ENCODE results near the gene SPOCD1. TPM values are rescaled to one million over a fixed set of nuclear protein-coding genes. Genes with fewer than 3 reads are reported as not detected.

The SPOCD1 gene
- total and polyA plus RNA-seq, 8 donors = 0.06 to 0.69 (median 0.16) TPM; not detected in 4

DNA sequence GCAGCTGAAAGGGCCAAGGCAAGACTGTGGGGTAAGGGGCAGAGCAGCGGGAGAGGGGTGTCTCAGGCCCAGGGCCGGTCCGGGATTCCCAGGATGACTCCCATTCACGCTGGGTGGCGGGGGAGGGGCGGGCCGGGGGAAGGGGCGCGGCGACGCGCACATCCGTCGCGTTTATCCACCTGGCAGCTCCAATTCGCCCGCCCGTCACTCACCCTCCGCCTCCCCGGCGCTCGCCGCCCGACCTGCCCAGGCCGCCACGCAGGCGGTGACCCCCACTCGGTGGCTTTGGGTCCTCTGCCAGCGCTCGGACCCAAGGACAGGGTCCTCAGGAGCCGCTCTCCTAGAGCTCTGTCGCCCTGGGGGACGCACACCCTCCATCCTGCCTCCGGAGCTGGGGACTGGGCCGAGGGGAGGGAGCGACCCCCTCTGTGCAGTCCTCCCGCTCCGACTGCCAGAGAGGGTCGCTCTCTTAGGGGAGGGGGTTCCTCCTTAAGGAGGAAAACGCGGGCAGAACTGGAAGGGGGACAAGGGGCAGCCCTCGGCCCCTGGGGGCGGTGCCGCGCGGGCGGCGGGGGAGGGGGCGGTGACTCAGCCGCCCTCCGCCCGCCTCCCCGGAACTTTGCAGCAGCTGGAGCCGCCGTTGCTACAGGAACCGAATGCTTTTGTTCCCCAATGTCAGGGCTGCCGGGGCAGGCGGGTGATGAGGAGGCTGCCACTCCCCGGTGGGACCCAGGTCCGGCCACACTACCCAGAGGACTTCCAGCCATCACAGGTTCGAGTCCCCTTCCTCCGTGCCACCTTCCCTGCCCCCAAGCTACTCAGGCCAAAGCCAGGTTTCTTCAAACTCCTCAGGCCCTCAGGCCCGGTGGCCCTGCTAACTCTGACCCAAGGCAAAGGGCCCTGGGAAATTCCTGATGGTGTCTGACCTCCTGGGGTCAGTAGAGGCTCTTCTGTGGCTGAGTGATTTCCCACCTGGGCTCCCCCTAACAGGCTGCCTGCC lies 55.1 kb downstream of the SPOCD1 start:
- intact Hi-C loops (cut with DNase I) = no loop called here
- WGBS, 2 donors = 4 to 6% methylated on average over 53 to 63 of the region's 63 CpGs
- Histone ChIP-seq H3K27me3 (peaks cover 0 to 8% (median 0%) of the 10 kb centered on the region in 4 donors), H3K36me3 (no peaks in the 10 kb centered on the region), H3K27ac (no peak overlapping the region), H3K4me3 (peak overlapping the region in 3 of 4 donors; percentile 37 to 54 (median 52)), H3K4me1 (peaks cover 0 to 6% (median 0%) of the 10 kb centered on the region in 3 donors), H3K9me3 (no peaks in the 10 kb centered on the region)
- peak; percentile 45 to 81 (median 68) for DNase-seq
- ATAC-seq = peak; percentile 65 to 78 (median 73)
- no peak for FAIRE-seq
- TF ChIP-seq, protein P1, sequence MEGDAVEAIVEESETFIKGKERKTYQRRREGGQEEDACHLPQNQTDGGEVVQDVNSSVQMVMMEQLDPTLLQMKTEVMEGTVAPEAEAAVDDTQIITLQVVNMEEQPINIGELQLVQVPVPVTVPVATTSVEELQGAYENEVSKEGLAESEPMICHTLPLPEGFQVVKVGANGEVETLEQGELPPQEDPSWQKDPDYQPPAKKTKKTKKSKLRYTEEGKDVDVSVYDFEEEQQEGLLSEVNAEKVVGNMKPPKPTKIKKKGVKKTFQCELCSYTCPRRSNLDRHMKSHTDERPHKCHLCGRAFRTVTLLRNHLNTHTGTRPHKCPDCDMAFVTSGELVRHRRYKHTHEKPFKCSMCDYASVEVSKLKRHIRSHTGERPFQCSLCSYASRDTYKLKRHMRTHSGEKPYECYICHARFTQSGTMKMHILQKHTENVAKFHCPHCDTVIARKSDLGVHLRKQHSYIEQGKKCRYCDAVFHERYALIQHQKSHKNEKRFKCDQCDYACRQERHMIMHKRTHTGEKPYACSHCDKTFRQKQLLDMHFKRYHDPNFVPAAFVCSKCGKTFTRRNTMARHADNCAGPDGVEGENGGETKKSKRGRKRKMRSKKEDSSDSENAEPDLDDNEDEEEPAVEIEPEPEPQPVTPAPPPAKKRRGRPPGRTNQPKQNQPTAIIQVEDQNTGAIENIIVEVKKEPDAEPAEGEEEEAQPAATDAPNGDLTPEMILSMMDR (IDR thresholded peaks at IDR 0.05) = no peak

DNA sequence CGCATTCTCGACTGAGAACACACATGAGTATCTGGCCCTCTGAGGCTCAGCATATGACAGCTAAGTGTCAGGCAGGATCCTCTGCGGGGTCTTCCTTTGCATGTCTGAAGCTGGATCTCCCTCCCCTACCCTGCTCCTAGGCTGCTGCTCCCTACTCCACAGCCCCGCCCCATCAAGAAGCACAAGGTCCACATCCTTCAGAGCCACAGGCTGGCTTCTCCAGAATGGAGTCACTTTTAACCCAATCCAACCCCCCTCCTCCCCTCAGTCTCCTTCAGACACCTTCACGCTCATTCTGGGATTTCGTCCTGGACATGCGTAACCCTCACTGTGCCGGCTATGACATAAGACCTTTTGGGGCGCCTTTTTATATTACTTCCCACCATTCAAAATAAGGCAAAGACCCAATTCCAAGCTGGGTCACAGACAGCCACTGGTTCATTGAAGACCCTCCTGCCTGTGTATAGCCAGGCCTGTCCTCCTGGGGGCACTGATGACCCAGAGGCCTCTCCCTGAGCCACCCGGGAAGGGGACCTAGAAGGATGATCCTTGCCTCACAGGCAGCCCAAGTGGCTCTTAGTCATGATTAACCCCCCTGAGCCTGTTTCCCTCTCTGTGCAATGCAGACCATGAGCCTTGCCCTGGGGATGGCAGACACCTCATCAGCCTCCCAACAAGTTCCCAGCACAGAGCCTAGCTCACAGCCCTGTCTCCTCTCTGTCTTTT lies 56.4 kb downstream of the SPOCD1 start:
- Histone ChIP-seq H3K27me3 (peaks cover 0 to 8% (median 0%) of the 10 kb centered on the region in 4 donors), H3K4me1 (peaks cover 0 to 6% (median 0%) of the 10 kb centered on the region in 3 donors), H3K4me3 (no peak overlapping the region), H3K36me3 (no peaks in the 10 kb centered on the region), H3K27ac (no peak overlapping the region), H3K9me3 (no peaks in the 10 kb centered on the region)
- DNase-seq (peak in 1 of 6 donors; percentile 12), FAIRE-seq (no peak), ATAC-seq (no peak)
- intact Hi-C loops (cut with DNase I) = no loop called here
- 79 to 84% methylated on average over 10 of the region's 10 CpGs for WGBS, 2 donors
- TF ChIP-seq, protein P1 (IDR thresholded peaks at IDR 0.05) = no peak

DNA sequence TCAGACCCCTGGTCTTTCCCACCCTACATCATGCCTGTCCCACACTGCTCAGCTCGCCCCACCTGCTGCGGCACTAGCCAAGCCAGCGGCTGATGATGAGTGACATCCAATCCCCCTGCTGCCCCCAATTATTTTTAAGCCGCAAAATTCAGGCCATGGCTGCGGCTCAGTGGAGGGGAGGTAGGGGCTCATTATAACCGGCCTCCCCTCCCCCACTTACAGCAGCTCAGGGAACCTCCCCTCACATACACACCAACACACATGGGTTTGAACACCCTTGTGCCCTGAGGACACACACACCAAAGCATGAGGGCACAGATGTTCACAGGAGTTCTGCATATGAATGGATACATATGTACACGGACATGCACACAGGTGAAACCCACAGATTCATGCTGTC lies 57.0 kb downstream of the SPOCD1 start:
- 89 to 93% methylated on average over 7 of the region's 7 CpGs for WGBS, 2 donors
- DNase-seq = no peak

DNA sequence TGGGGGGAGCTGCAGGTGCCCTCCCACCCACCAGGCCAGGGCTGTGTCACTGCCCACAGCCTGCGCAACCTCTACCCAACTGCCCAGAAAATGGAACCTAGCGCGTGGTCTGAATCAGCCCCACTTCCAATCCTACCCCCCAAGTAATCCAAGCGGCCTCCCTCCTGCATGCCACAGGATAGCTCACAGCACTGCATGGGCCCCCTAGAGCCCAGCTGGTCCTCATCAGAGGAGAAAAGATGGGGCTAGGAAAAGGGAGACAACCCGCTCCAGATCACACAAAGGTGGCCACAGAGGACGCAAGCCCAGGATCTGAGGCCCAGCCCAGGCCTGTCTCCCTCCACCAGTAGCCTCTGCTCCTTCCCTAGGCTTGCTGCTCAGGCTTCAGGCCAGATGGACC lies 57.8 kb downstream of the SPOCD1 start:
- Histone ChIP-seq H3K36me3 (no peaks in the 10 kb centered on the region), H3K9me3 (no peaks in the 10 kb centered on the region), H3K4me1 (peaks cover 0 to 9% (median 7%) of the 10 kb centered on the region in 3 donors), H3K27me3 (peaks cover 0 to 8% (median 0%) of the 10 kb centered on the region in 4 donors), H3K27ac (no peak overlapping the region), H3K4me3 (no peak overlapping the region)
- DNase-seq = no peak
- TF ChIP-seq, protein P1 (IDR thresholded peaks at IDR 0.05) = no peak
- FAIRE-seq = no peak
- 95 to 96% methylated on average over 6 of the region's 6 CpGs for WGBS, 2 donors
- intact Hi-C loops (cut with DNase I) = no loop called here
- no peak for ATAC-seq

More for the DNA sequence above, 57.0 kb downstream of the SPOCD1 start:
- H3K9me3 ChIP-seq = no peaks in the 10 kb centered on the region
- H3K27ac ChIP-seq = no peak overlapping the region
- TF ChIP-seq, protein P1 (IDR thresholded peaks at IDR 0.05) = no peak
- ATAC-seq = no peak
- intact Hi-C loops (cut with DNase I) = no loop called here
- peaks cover 0 to 8% (median 0%) of the 10 kb centered on the region in 4 donors for H3K27me3 ChIP-seq
- FAIRE-seq = no peak
- H3K4me1 ChIP-seq = peaks cover 0 to 7% (median 2%) of the 10 kb centered on the region in 3 donors
- no peak overlapping the region for H3K4me3 ChIP-seq
- no peaks in the 10 kb centered on the region for H3K36me3 ChIP-seq

Measured in pancreas (tissue), 10 donors.